Peyer's patch (tissue), 4 donors: ENCODE data around the gene VCL. TPM values are rescaled to one million over a fixed set of nuclear protein-coding genes. Genes with fewer than 3 reads are reported as not detected.

ENCODE experiments used
- DNase-seq, 3 donors: peaks; one replicate each; pipeline ENCODE4 v3.0.0-alpha.2; 2017 to 2019
- H3K27ac ChIP-seq, 4 donors: fragments of 200-600 bp; sonication (generic); one replicate each; pipeline ENCODE4 v1.5.1; 2016 to 2019
- H3K27me3 ChIP-seq, 2 donors: fragments of 200-600 bp; sonication (generic); one replicate each; pipeline ENCODE4 v1.5.1; 2019
- H3K36me3 ChIP-seq, 3 donors: fragments of 200-600 bp; sonication (generic); one replicate each; pipeline ENCODE4 v1.5.1; 2016 to 2019
- H3K4me1 ChIP-seq, 4 donors: fragments of 200-600 bp; sonication (generic); one replicate each; pipeline ENCODE4 v1.5.1; 2016 to 2019
- H3K4me3 ChIP-seq, 4 donors: fragments of 200-600 bp; sonication (generic); 1 replicate in 3 of 4; 2 replicates in 1 of 4; pipeline ENCODE4 v1.5.1; 2016 to 2019; ENCODE audit warnings: mild to moderate bottlenecking in 1 of 4
- H3K9me3 ChIP-seq, 4 donors: fragments of 200-600 bp; sonication (generic); one replicate each; pipeline ENCODE4 v1.5.1; 2016 to 2019; ENCODE audit warnings: mild to moderate bottlenecking in 1 of 4
- POLR2A ChIP-seq, 2 donors: fragments of 450-650 bp; IDR thresholded peaks; one replicate each; pipeline ENCODE4 v1.5.1; 2017; ENCODE audit warnings: antibody characterized with exemption in 2 of 2, mild to moderate bottlenecking in 2 of 2, moderate library complexity in 2 of 2
- total RNA-seq, 4 donors: library from RNA; depleted of rRNA; stranded (reverse); fragments of >200 nt; gene quantifications; one replicate each; pipeline ENCODE4 v1.1.0, GENCODE V29; 2016
- TF ChIP-seq, protein P1 (sequence below), 6 experiments: fragments of 450-650 bp in 4 of 6; fragments of 200-600 bp in 2 of 6; sonication (generic) in 1 of 6; IDR thresholded peaks; one replicate each; pipeline ENCODE4 v1.5.1; 2017 to 2019; ENCODE audit warnings: antibody characterized with exemption in 6 of 6, mild to moderate bottlenecking in 3 of 6, moderate library complexity in 1 of 6

Gene VCL
- total RNA-seq, 4 donors from 2014 or later = 36.3 to 103 (median 61.4) TPM

DNA sequence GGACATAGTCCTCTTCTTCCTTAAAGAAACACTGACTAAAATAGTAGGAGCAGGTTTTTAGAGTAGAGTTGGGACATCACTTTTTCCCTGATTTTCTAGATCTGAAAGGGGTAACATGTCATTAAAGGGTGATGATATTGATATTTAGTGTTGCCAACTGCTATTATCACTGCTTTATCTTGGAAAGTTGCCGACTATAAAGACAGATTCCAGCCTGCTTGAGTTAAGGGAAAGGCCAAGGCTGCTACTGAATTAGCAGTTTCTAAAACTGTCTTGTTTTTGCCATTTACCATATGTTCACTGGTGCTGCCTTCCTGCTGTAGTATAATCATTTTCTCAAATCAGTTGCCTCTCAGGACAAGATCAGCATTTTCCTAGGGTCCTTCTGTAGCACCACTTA, 123.0 kb downstream of the VCL start:
- H3K4me3 ChIP-seq = no peak overlapping the region
- H3K36me3 ChIP-seq = peaks cover 0 to 83% (median 0%) of the 10 kb centered on the region in 3 donors
- no peaks in the 10 kb centered on the region for H3K9me3 ChIP-seq
- TF ChIP-seq POLR2A (IDR thresholded peaks at IDR 0.05) = no peak
- TF ChIP-seq, protein P1, sequence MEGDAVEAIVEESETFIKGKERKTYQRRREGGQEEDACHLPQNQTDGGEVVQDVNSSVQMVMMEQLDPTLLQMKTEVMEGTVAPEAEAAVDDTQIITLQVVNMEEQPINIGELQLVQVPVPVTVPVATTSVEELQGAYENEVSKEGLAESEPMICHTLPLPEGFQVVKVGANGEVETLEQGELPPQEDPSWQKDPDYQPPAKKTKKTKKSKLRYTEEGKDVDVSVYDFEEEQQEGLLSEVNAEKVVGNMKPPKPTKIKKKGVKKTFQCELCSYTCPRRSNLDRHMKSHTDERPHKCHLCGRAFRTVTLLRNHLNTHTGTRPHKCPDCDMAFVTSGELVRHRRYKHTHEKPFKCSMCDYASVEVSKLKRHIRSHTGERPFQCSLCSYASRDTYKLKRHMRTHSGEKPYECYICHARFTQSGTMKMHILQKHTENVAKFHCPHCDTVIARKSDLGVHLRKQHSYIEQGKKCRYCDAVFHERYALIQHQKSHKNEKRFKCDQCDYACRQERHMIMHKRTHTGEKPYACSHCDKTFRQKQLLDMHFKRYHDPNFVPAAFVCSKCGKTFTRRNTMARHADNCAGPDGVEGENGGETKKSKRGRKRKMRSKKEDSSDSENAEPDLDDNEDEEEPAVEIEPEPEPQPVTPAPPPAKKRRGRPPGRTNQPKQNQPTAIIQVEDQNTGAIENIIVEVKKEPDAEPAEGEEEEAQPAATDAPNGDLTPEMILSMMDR (IDR thresholded peaks at IDR 0.05) = no peak
- no peaks in the 10 kb centered on the region for H3K27me3 ChIP-seq
- no peak overlapping the region for H3K27ac ChIP-seq
- no peaks in the 10 kb centered on the region for H3K4me1 ChIP-seq
- no peak for DNase-seq

DNA sequence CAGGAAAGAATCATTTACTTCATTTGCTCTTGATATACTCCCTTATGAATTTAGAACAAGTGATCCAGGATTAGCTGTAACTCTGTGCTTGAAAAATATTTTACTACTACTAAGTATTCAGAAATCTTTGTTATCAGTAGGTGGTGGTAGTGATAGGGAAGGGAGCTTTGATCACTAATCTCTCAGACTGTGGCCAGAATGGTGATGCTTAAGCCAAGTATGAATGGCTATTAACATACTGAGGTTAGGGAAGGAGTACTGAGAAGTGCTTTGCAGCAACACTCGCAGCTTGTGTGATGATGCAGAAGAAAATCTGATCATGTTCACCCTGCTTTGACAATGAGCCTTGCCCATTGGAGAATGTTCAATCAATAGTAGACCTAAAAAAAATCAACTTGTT, 123.5 kb downstream of the VCL start:
- TF ChIP-seq, protein P1 (IDR thresholded peaks at IDR 0.05) = no peak
- no peak for TF ChIP-seq POLR2A (IDR thresholded peaks at IDR 0.05)

DNA sequence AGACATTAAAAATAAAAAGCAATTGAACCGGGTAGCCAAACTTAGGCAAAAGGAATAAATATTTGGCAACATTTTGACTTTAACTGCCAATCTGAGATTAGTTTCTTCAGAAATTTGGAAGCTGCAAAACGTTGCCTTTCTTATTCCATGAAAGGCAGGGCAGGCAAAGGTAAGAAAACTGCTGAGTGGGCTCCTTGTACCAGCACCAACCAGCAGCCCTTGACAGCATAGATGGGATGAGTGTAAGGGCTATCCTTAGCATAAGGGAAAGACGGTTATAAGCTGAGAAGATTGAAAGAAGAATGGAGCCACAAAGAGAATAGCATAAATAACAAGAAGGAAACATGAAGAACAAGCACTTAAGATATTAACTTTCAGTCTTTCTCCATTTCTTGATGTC, 124.1 kb downstream of the VCL start:
- DNase-seq = no peak
- Histone ChIP-seq H3K9me3 (no peaks in the 10 kb centered on the region), H3K27ac (no peak overlapping the region), H3K4me3 (no peak overlapping the region), H3K36me3 (peaks cover 0 to 85% (median 0%) of the 10 kb centered on the region in 3 donors), H3K27me3 (no peaks in the 10 kb centered on the region), H3K4me1 (no peaks in the 10 kb centered on the region)
- TF ChIP-seq, protein P1 (IDR thresholded peaks at IDR 0.05) = no peak

More for the DNA sequence above, 123.5 kb downstream of the VCL start:
- Histone ChIP-seq H3K4me3 (no peak overlapping the region), H3K9me3 (no peaks in the 10 kb centered on the region), H3K27me3 (no peaks in the 10 kb centered on the region), H3K36me3 (peaks cover 0 to 81% (median 0%) of the 10 kb centered on the region in 3 donors), H3K27ac (no peak overlapping the region), H3K4me1 (no peaks in the 10 kb centered on the region)
- no peak for DNase-seq

DNA sequence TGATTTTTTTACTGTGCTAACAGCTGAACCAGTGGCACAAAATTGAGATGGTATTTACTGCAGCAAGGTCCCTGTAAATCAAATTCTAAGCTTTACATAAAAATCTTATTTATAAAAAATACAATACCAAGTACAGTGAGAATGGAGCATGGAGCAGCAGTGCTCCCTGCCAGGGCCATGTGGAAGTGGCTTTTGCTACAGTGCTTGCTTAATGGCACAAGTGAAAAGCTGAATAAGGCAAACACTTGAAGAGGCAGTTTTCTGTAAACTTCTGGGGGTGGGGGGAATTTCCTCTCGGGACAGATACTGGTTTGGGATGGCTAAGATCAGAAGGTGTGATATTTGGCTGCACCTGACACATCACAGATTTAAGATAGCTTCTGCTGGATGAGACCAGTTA, 125.2 kb downstream of the VCL start:
- H3K4me1 ChIP-seq = no peaks in the 10 kb centered on the region
- TF ChIP-seq POLR2A (IDR thresholded peaks at IDR 0.05) = no peak
- TF ChIP-seq, protein P1 (IDR thresholded peaks at IDR 0.05) = no peak
- DNase-seq = no peak
- no peak overlapping the region for H3K4me3 ChIP-seq
- H3K36me3 ChIP-seq = peaks cover 0 to 82% (median 0%) of the 10 kb centered on the region in 3 donors
- H3K27ac ChIP-seq = no peak overlapping the region
- H3K9me3 ChIP-seq = no peaks in the 10 kb centered on the region
- no peaks in the 10 kb centered on the region for H3K27me3 ChIP-seq

DNA sequence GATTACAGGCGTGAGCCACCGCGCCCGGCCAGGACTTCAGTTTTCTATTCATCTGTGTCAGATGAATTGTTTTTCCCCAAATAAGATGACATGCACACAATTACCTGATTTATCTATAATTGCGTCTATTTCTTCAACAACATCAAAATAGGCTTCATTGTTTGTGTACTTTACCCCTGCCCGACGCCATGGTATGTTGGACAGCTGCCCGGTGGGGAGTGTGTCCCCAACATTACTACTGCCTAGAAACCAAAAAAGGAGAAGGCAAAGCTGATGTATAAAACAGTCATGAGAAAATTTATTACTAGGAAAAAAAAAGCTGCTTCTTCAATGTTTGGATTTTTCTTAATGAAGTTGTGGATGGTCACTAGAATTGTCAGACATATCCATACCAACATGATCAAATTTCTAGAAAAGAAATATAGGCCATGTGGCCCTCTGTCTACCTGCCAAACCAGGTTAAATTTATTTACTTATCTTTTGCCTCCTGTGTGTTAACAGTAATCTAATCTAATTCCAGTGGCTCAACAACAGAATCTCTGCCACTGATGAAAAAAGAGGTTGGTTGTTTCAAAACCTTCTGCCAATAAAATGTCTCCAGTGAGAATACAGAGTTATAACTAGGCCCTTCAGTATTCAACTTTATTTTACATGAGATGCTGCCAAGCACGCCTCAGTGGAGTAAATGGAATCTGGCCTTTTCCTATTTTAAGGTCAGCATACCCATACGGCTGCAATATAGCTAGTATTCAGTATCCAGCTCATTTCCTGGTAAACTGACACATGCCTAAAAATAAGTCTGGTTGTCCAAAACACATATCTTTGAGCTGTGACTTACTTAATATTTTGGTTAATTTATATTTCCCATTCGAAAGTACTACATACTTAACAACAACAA, 136.3 kb downstream of the VCL start:
- Histone ChIP-seq H3K4me1 (no peaks in the 10 kb centered on the region), H3K9me3 (no peaks in the 10 kb centered on the region), H3K4me3 (no peak overlapping the region), H3K27me3 (no peaks in the 10 kb centered on the region), H3K36me3 (peaks cover 0 to 90% (median 0%) of the 10 kb centered on the region in 3 donors), H3K27ac (no peak overlapping the region)
- TF ChIP-seq, protein P1 (IDR thresholded peaks at IDR 0.05) = no peak
- TF ChIP-seq POLR2A (IDR thresholded peaks at IDR 0.05) = no peak
- no peak for DNase-seq
